K562 (cell line): ENCODE data around the gene ANKZF1. TPM values are rescaled to one million over a fixed set of nuclear protein-coding genes. Genes with fewer than 3 reads are reported as not detected.

Source experiments
- ARHGAP35 ChIP-seq: fragments of 450-650 bp; IDR thresholded peaks from 2 replicates; pipeline ENCODE4 v1.6.1; 2018; ENCODE audit not compliant: partially characterized antibody
- ARNT ChIP-seq, 2 experiments: fragments of 450-650 bp; IDR thresholded peaks; 2 replicates each; pipeline ENCODE4 v1.6.1; 2016; ENCODE audit warnings: mild to moderate bottlenecking in 1 of 2
- CHD2 ChIP-seq: IDR thresholded peaks from 2 replicates; pipeline ENCODE4 v1.6.1; 2011; ENCODE audit warnings: low read depth, low read length
- CTCFL ChIP-seq: IDR thresholded peaks from 2 replicates; pipeline ENCODE4 v1.6.1; 2011; ENCODE audit warnings: borderline replicate concordance, low read depth, mild to moderate bottlenecking, moderate library complexity, low read length; ENCODE audit not compliant: insufficient read depth, poor library complexity, severe bottlenecking
- GTF2F1 ChIP-seq: IDR thresholded peaks from 2 replicates; pipeline ENCODE4 v1.6.1; 2011; ENCODE audit warnings: low read depth, low read length, improper control_type of control experiment
- HDAC3 ChIP-seq: fragments of 450-650 bp; IDR thresholded peaks from 2 replicates; pipeline ENCODE4 v1.6.1; 2018; ENCODE audit warnings: borderline replicate concordance, mild to moderate bottlenecking, moderate library complexity; ENCODE audit not compliant: partially characterized antibody
- NCOA6 ChIP-seq: fragments of 450-650 bp; IDR thresholded peaks from 2 replicates; pipeline ENCODE4 v1.6.1; 2017; ENCODE audit warnings: mild to moderate bottlenecking
- PHF21A ChIP-seq: fragments of 450-650 bp; IDR thresholded peaks from 2 replicates; pipeline ENCODE4 v1.6.1; 2017; ENCODE audit warnings: low read depth, borderline replicate concordance
- POLR3G ChIP-seq: IDR thresholded peaks from 2 replicates; pipeline ENCODE4 v1.6.1; 2011; ENCODE audit not compliant: insufficient read length, insufficient replicate concordance; ENCODE audit errors: extremely low read depth
- SAFB2 ChIP-seq: fragments of 200-400 bp; formaldehyde crosslinking; IDR thresholded peaks from 2 replicates; pipeline ENCODE4 v1.6.1; 2018; ENCODE audit warnings: borderline replicate concordance, low read length, low read depth, moderate library complexity; ENCODE audit not compliant: severe bottlenecking
- TEAD4 ChIP-seq, 2 experiments: sonication (generic) in 1 of 2; formaldehyde crosslinking in 1 of 2; IDR thresholded peaks; 2 replicates each; pipeline versions ENCODE4 v1.6.1 to v1.8.0; 2012 to 2022; ENCODE audit warnings: borderline replicate concordance in 1 of 2, inconsistent platforms in 1 of 2, low read length in 1 of 2, mild to moderate bottlenecking in 1 of 2, missing genetic modification reagents in 1 of 2
- TFAP4 ChIP-seq: sonication (generic); formaldehyde crosslinking; IDR thresholded peaks from 2 replicates; pipeline ENCODE4 v1.8.0; 2022; ENCODE audit warnings: missing genetic modification reagents, mild to moderate bottlenecking, moderate library complexity, borderline replicate concordance
- ZNF592 ChIP-seq: fragments of 450-650 bp; IDR thresholded peaks from 2 replicates; pipeline ENCODE4 v1.6.1; 2017; ENCODE audit warnings: antibody characterized with exemption, mild to moderate bottlenecking
- polyA plus RNA-seq, 8 experiments: library from polyadenylated mRNA; depleted of rRNA in 4 of 8; stranded (reverse) in 5 of 8; unstranded in 3 of 8; fragments of >200 nt; fragmentation: Nextera tagmentation in 2 of 8; fragmentation: Illumina TruSeq in 1 of 8; extraction: Ambion mirVana in 2 of 8; extraction: Trizol in 1 of 8; gene quantifications; 2 replicates each; pipeline versions ENCODE4 v1.2.1 to v1.2.3, GENCODE V29; 2011 to 2014; ENCODE audit warnings: inconsistent platforms in 1 of 8, missing spikeins in 1 of 8
- total RNA-seq, 7 experiments: library from RNA; depleted of rRNA in 6 of 7; stranded (reverse); fragments of >200 nt in 6 of 7; fragmentation: Illumina TruSeq in 2 of 7; extraction: Trizol in 2 of 7; gene quantifications; 2 replicates each; pipeline versions ENCODE4 v1.2.1 to v1.2.3, GENCODE V29; 2011 to 2021; ENCODE audit warnings: low replicate concordance in 1 of 7
- TF ChIP-seq, protein P1 (sequence below): fragments of 250-450 bp; sonication (Bioruptor Pico); IDR thresholded peaks from 2 replicates; pipeline ENCODE4 v1.9.0; 2021; ENCODE audit warnings: mild to moderate bottlenecking, inconsistent platforms

Gene ANKZF1
- total and polyA plus RNA-seq, 9 of the 15 experiments (the other 6 are each of a cell fraction or from before 2014, with no cell fraction given) = 3.1 to 60.6 (median 31.0) TPM

DNA sequence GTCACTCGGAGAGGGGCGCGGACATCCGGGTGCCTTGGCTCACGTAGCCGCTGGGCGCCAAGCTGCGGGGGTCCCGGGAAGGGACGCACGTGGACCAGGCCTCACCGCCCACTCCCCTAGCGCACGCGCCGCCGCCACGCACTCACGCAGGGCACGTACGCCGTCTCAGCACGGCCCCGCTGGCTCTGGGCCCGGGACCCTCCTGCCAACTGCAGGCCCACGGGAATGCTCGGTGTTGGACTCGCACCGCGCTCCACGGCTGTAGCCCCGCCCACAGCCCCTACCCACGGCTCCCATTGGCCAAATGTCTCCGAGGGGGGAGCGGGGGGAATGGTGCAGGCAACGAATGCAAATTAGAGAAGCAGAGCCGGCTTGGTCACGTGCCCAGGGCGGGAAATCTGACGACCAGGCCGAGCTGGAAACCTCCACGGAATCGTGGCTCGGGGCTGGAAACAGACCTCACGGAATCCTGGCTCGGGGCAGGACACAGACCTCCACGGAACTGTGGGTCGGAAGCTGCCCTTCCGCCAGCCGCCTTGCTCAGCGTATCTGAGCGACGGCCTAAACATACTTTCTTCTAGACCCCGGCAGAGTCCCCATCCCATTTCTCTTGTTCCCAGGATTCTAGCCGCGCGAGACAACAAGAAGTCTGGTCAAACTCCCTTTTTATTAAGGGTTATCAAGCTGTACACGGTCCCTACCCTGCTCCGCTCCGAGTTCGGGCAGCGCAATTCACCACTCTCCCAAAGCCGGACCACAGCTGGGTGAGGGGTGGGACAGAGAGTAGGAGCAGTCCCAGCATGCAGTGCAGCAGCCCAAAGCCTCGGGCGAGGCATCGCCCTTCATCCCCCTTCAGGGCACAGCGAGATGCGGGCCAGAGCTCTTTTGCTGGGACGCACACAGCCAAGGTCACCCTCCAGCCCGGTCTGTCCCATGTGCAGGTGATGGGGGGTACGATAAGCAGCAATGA is 10.6 kb upstream of the ANKZF1 start, which contains the start of gene ABCB6 (continued):
- TF ChIP-seq TFAP4 (CRISPR knock-in tag) (peak; percentile 44), TEAD4 (IDR thresholded peaks at IDR 0.05; ENCODE audit: low read length) (no peak), TEAD4 (CRISPR knock-in tag; IDR thresholded peaks at IDR 0.05; ENCODE audit: borderline replicate concordance) (no peak), POLR3G (no peak), ZNF592 (peak; percentile 13), SAFB2 (no peak), GTF2F1 (no peak), HDAC3 (no peak), CHD2 (no peak; the same call in 1 of the 2 replicates), CTCFL (no peak), PHF21A (no peak), ARNT (IDR thresholded peaks at IDR 0.05) (no peak), NCOA6 (no peak), ARHGAP35 (no peak)
- TF ChIP-seq, protein P1, sequence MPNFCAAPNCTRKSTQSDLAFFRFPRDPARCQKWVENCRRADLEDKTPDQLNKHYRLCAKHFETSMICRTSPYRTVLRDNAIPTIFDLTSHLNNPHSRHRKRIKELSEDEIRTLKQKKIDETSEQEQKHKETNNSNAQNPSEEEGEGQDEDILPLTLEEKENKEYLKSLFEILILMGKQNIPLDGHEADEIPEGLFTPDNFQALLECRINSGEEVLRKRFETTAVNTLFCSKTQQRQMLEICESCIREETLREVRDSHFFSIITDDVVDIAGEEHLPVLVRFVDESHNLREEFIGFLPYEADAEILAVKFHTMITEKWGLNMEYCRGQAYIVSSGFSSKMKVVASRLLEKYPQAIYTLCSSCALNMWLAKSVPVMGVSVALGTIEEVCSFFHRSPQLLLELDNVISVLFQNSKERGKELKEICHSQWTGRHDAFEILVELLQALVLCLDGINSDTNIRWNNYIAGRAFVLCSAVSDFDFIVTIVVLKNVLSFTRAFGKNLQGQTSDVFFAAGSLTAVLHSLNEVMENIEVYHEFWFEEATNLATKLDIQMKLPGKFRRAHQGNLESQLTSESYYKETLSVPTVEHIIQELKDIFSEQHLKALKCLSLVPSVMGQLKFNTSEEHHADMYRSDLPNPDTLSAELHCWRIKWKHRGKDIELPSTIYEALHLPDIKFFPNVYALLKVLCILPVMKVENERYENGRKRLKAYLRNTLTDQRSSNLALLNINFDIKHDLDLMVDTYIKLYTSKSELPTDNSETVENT (CRISPR knock-in tag) = peak; percentile 64; the same call in 1 of the 2 replicates
